NOMO-1 treated with dmso at 0.1 percent for 144 hours (cell line): Measurements from ENCODE around the gene CYSRT1.

Experiments used
- DNase-seq: peaks from one replicate; lab custom pipeline; 2025; ENCODE audit not compliant: unreplicated experiment; lab: John Stamatoyannopoulos, UW

CYSRT1 gene

GRCh38 chr9:137190315-137190856 lies 34.6 kb upstream of the CYSRT1 start:
- no peak for DNase-seq

- DNase-seq, result no peak
These were observed 33.7 kb upstream of the CYSRT1 start for GRCh38 chr9:137191245-137191644.

- DNase-seq, result no peak
These were observed 33.1 kb upstream of the CYSRT1 start for GRCh38 chr9:137191691-137192447.

- no peak for DNase-seq
These were observed 32.6 kb upstream of the CYSRT1 start for GRCh38 chr9:137192448-137192780.

- no peak for DNase-seq
These were observed 32.1 kb upstream of the CYSRT1 start for GRCh38 chr9:137192859-137193258.

GRCh38 chr9:137193771-137194170 lies 31.2 kb upstream of the CYSRT1 start:
- DNase-seq, result no peak

- no peak for DNase-seq
These were observed 30.6 kb upstream of the CYSRT1 start for GRCh38 chr9:137194388-137194787.

GRCh38 chr9:137194909-137195308 lies 30.1 kb upstream of the CYSRT1 start:
- no peak for DNase-seq

GRCh38 chr9:137195525-137196220 lies 29.3 kb upstream of the CYSRT1 start:
- DNase-seq, result no peak

- no peak for DNase-seq
These were observed 26.7 kb upstream of the CYSRT1 start for GRCh38 chr9:137198051-137198901.

- DNase-seq, result no peak
These were observed 26.1 kb upstream of the CYSRT1 start for GRCh38 chr9:137198902-137199283.

GRCh38 chr9:137199411-137200121 lies 25.4 kb upstream of the CYSRT1 start:
- DNase-seq, result no peak

- peak; percentile 100 for DNase-seq
These were observed 24.4 kb upstream of the CYSRT1 start, which contains the start of gene TPRN for GRCh38 chr9:137200311-137201204. TPRN (minus strand) TSS chr9:137200741; CDS start chr9:137200711, 30 bp downstream.

GRCh38 chr9:137201205-137201868 lies 23.6 kb upstream of the CYSRT1 start:
- no peak for DNase-seq

- DNase-seq, result no peak
These were observed 22.0 kb upstream of the CYSRT1 start for GRCh38 chr9:137202966-137203365.

GRCh38 chr9:137204731-137205125 lies 20.2 kb upstream of the CYSRT1 start:
- no peak for DNase-seq

GRCh38 chr9:137205126-137206069 lies 19.6 kb upstream of the CYSRT1 start, which contains the start of the genes NDOR1 and TMEM203:
NDOR1 (plus strand) TSS chr9:137205700; CDS start chr9:137205778, 78 bp downstream.
TMEM203 (minus strand) TSS chr9:137205648; CDS start chr9:137205414, 234 bp downstream.
- peak; percentile 88 for DNase-seq

- DNase-seq, result no peak
These were observed 18.4 kb upstream of the CYSRT1 start for GRCh38 chr9:137206602-137207001.
